DOHH2 (cell line): Measurements from ENCODE around the gene JPH2.
"Not testable (repeated sequence)": the region's sequence is repeated elsewhere in the genome, so short reads cannot be mapped to it uniquely, and the experiment has no call there.

Experiments used
- EZH2phosphoT487 ChIP-seq: fragments of 200-600 bp; sonication (generic); IDR thresholded peaks from 2 replicates; pipeline ENCODE4 v1.6.1; 2017; ENCODE audit warnings: borderline replicate concordance, mild to moderate bottlenecking, antibody characterized with exemption, low read length, moderate library complexity, mixed read lengths
- TF ChIP-seq, protein P1 (sequence below): fragments of 200-600 bp; sonication (generic); IDR thresholded peaks from one replicate; pipeline ENCODE4 v1.5.1; 2014; ENCODE audit warnings: antibody characterized with exemption, mild to moderate bottlenecking, low read depth, low read length; ENCODE audit not compliant: poor library complexity, severe bottlenecking

GRCh38 chr20:44232469-44232856, 45.5 kb upstream of the JPH2 start:
- TF ChIP-seq, protein P1, sequence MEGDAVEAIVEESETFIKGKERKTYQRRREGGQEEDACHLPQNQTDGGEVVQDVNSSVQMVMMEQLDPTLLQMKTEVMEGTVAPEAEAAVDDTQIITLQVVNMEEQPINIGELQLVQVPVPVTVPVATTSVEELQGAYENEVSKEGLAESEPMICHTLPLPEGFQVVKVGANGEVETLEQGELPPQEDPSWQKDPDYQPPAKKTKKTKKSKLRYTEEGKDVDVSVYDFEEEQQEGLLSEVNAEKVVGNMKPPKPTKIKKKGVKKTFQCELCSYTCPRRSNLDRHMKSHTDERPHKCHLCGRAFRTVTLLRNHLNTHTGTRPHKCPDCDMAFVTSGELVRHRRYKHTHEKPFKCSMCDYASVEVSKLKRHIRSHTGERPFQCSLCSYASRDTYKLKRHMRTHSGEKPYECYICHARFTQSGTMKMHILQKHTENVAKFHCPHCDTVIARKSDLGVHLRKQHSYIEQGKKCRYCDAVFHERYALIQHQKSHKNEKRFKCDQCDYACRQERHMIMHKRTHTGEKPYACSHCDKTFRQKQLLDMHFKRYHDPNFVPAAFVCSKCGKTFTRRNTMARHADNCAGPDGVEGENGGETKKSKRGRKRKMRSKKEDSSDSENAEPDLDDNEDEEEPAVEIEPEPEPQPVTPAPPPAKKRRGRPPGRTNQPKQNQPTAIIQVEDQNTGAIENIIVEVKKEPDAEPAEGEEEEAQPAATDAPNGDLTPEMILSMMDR, result not testable (repeated sequence)
- not testable (repeated sequence) for TF ChIP-seq EZH2phosphoT487
